HepG2 (cell line): ENCODE measurements around the gene DOCK9. TPM values are rescaled to one million over a fixed set of nuclear protein-coding genes. Genes with fewer than 3 reads are reported as not detected.

Experiments
- ATAC-seq: fragments of 200-7000 bp; cut with Tn5 transposase; 3 replicates; pipeline ENCODE4 v1.9.1; 2020; ENCODE audit warnings: mild to moderate bottlenecking, moderate library complexity
- BruUV-seq: library from RNA; stranded (reverse); fragments of 400-500 nt; replicated peaks from 2 replicates; lab custom pipeline; 2021; lab: Mats Ljungman, UMichigan
- CTCF ChIA-PET: fragments of 300-600 bp; formaldehyde crosslinking; extraction: SDS; loops from one replicate; lab custom pipeline; 2021; ENCODE audit warnings: low total read pairs, inconsistent platforms, low intra/inter-chr PET ratio; lab: Yijun Ruan, JAX
- POLR2A ChIA-PET: fragments of 350-600 bp; sonication (Branson Sonifier 250); formaldehyde crosslinking; loops from one replicate; lab custom pipeline; 2020; ENCODE audit warnings: antibody characterized with exemption, inconsistent platforms; lab: Yijun Ruan, JAX
- DNase-seq: peaks from one replicate; pipeline ENCODE4 v3.0.0-alpha.2; 2015; ENCODE audit warnings: low spot score
- FAIRE-seq: peaks from 3 replicates; lab custom pipeline; 2011; peaks lifted over from hg19 to GRCh38; lab: Jason Lieb, UNC
- H2AFZ ChIP-seq: one replicate; pipeline ENCODE4 v1.6.1; 2011; ENCODE audit warnings: low read length, inconsistent platforms
- H3K27ac ChIP-seq: fragments of 300-600 bp; 3 replicates; pipeline ENCODE4 v1.8.0; 2011; ENCODE audit warnings: mixed run types, mild to moderate bottlenecking, mixed read lengths, low read length, inconsistent platforms; ENCODE audit not compliant: insufficient read depth; ENCODE audit errors: extremely low read length
- H3K27me3 ChIP-seq, 2 experiments: fragments of 200-600 bp in 1 of 2; 2 replicates in 1 of 2; 3 replicates in 1 of 2; pipeline versions ENCODE4 v1.6.0 to v1.8.0; 2011; ENCODE audit warnings: low read length in 2 of 2, mild to moderate bottlenecking in 2 of 2, moderate library complexity in 2 of 2, inconsistent platforms in 1 of 2; ENCODE audit not compliant: insufficient read depth in 2 of 2, control insufficient read depth in 1 of 2
- H3K36me3 ChIP-seq, 2 experiments: fragments of 200-600 bp in 1 of 2; replicated peaks in 1 of 2; 2 replicates in 1 of 2; 3 replicates in 1 of 2; pipeline versions ENCODE4 v1.5.1 to v1.8.0; 2011; ENCODE audit warnings: low read length in 2 of 2, inconsistent platforms in 1 of 2; ENCODE audit not compliant: insufficient read depth in 2 of 2, control insufficient read depth in 1 of 2
- H3K4me1 ChIP-seq: 2 replicates; pipeline ENCODE4 v1.5.1; 2012; ENCODE audit warnings: low read length, inconsistent platforms; ENCODE audit not compliant: insufficient read depth
- H3K4me2 ChIP-seq: 2 replicates; pipeline ENCODE4 v1.6.0; 2011; ENCODE audit warnings: low read depth, low read length, inconsistent platforms
- H3K4me3 ChIP-seq, 3 experiments: fragments of 200-600 bp in 1 of 3; sonication (generic), shearing (Covaris generic) in 1 of 3; replicated peaks in 1 of 3; 2 replicates each; pipeline ENCODE4 v1.5.1; 2011 to 2016; ENCODE audit warnings: low read length in 3 of 3, inconsistent platforms in 2 of 3, low read depth in 2 of 3, mild to moderate bottlenecking in 2 of 3, control low read depth in 1 of 3, mixed read lengths in 1 of 3; ENCODE audit not compliant: insufficient read depth in 1 of 3
- H3K79me2 ChIP-seq: one replicate; pipeline ENCODE4 v1.6.1; 2011; ENCODE audit warnings: low read length, inconsistent platforms; ENCODE audit not compliant: insufficient read depth
- H3K9ac ChIP-seq: 2 replicates; pipeline ENCODE4 v1.6.0; 2011; ENCODE audit warnings: mild to moderate bottlenecking, low read depth, low read length, inconsistent platforms; ENCODE audit not compliant: insufficient read depth
- H3K9me3 ChIP-seq: 2 replicates; pipeline ENCODE4 v1.5.1; 2012; ENCODE audit warnings: mild to moderate bottlenecking, low read length
- H4K20me1 ChIP-seq: 2 replicates; pipeline ENCODE4 v1.6.0; 2011; ENCODE audit warnings: inconsistent platforms, mild to moderate bottlenecking, low read length, moderate library complexity; ENCODE audit not compliant: insufficient read depth
- IKZF4 ChIP-seq: sonication (generic); formaldehyde crosslinking; IDR thresholded peaks from 2 replicates; pipeline ENCODE4 v1.5.1; 2020; ENCODE audit warnings: borderline replicate concordance, mild to moderate bottlenecking, low read depth, missing genetic modification reagents; ENCODE audit errors: not compliant biosample characterization
- KLF9 ChIP-seq: IDR thresholded peaks from 2 replicates; pipeline ENCODE4 v1.6.1; 2016; ENCODE audit warnings: low read depth
- PATZ1 ChIP-seq: sonication (generic); formaldehyde crosslinking; IDR thresholded peaks from 2 replicates; pipeline ENCODE4 v1.4.0; 2020; ENCODE audit warnings: missing genetic modification reagents
- ZBTB39 ChIP-seq: sonication (generic); formaldehyde crosslinking; IDR thresholded peaks from 2 replicates; pipeline ENCODE4 v1.5.0; 2020; ENCODE audit warnings: missing genetic modification reagents
- ZFP36L1 ChIP-seq: sonication (generic); formaldehyde crosslinking; IDR thresholded peaks from 2 replicates; pipeline ENCODE4 v1.8.0; 2022; ENCODE audit warnings: mild to moderate bottlenecking, missing genetic modification reagents, moderate library complexity
- ZIK1 ChIP-seq: sonication (generic); formaldehyde crosslinking; IDR thresholded peaks from 2 replicates; pipeline ENCODE4 v1.5.0; 2020; ENCODE audit warnings: mild to moderate bottlenecking, low read depth, missing genetic modification reagents, borderline replicate concordance
- ZNF318 ChIP-seq: sonication (generic); formaldehyde crosslinking; IDR thresholded peaks from 2 replicates; pipeline ENCODE4 v1.4.0; 2020; ENCODE audit warnings: mild to moderate bottlenecking, missing genetic modification reagents
- ZNF446 ChIP-seq: sonication (generic); formaldehyde crosslinking; IDR thresholded peaks from 2 replicates; pipeline ENCODE4 v1.5.0; 2020; ENCODE audit warnings: mild to moderate bottlenecking, missing genetic modification reagents
- WGBS: methylation state at CpG from one replicate; pipeline ENCODE4 v1.1.6; 2017; ENCODE audit warnings: low lambda C conversion rate; 5-methylcytosine and 5-hydroxymethylcytosine counted together
- in situ Hi-C: cut with HindIII; loops from 2 replicates; pipeline ENCODE4 v1.10.0; 2017; ENCODE audit warnings: low pct_unique_long_range_greater_than_20kb; ENCODE audit not compliant: extremely low pct_ligation_motif_present
- intact Hi-C: fragments of 100-400 bp; cut with micrococcal nuclease; formaldehyde crosslinking; loops from one replicate; pipeline ENCODE4 v1.10.0; 2022; ENCODE audit not compliant: unreplicated experiment
- polyA plus RNA-seq, 8 experiments: library from polyadenylated mRNA; depleted of rRNA in 3 of 8; stranded (reverse) in 7 of 8; unstranded in 1 of 8; fragments of >200 nt; fragmentation: Illumina TruSeq in 4 of 8; extraction: Trizol in 4 of 8; gene quantifications; 2 replicates each; pipeline versions ENCODE4 v1.2.1 to v1.2.3, GENCODE V29; 2011 to 2016; ENCODE audit warnings: low read depth in 4 of 8, missing spikeins in 1 of 8, mixed read lengths in 1 of 8; ENCODE audit not compliant: insufficient read depth in 1 of 8
- total RNA-seq, 5 experiments: library from RNA; depleted of rRNA; stranded (reverse); fragments of >200 nt; fragmentation: Illumina TruSeq; extraction: Trizol; gene quantifications; 2 replicates each; pipeline ENCODE4 v1.2.3, GENCODE V29; 2016; ENCODE audit warnings: low read depth in 1 of 5

Gene DOCK9
- total and polyA plus RNA-seq, 2 of the 13 experiments (the other 11 are each of a cell fraction or from before 2014, with no cell fraction given): 0.44 to 0.97 TPM

GRCh38 chr13:98771838-98772611 is 205.8 kb downstream of the DOCK9 start (continued):
- no peak for TF ChIP-seq ZNF318 (CRISPR knock-in tag)

GRCh38 chr13:98769736-98770135 is 208.1 kb downstream of the DOCK9 start:
- no TSS peak for BruUV-seq
- WGBS: 34% methylated on average over 6 of the region's 7 CpGs
- CTCF ChIA-PET: no interaction called here
- H3K27ac ChIP-seq: no peak overlapping the region
- no peak overlapping the region for H2AFZ ChIP-seq
- no peaks in the 10 kb centered on the region for H3K36me3 ChIP-seq
- in situ Hi-C loops: no loop called here
- POLR2A ChIA-PET: no interaction called here
- peaks cover 14% of the 10 kb centered on the region; the same call in 1 of the 2 replicates for H3K4me1 ChIP-seq
- H3K4me3 ChIP-seq: no peak overlapping the region
- FAIRE-seq (no peak), ATAC-seq (no peak), DNase-seq (no peak)
- H3K79me2 ChIP-seq: no peaks in the 10 kb centered on the region
- no peaks in the 10 kb centered on the region for H4K20me1 ChIP-seq
- H3K9me3 ChIP-seq: no peaks in the 10 kb centered on the region
- no peak overlapping the region for H3K4me2 ChIP-seq
- intact Hi-C loops: no loop called here
- peaks cover 1 to 35% of the 10 kb centered on the region in 2 experiments; a peak in 3 of 5 replicates for H3K27me3 ChIP-seq
- no peak overlapping the region for H3K9ac ChIP-seq
- no peak for TF ChIP-seq IKZF4 (CRISPR knock-in tag)
- TF ChIP-seq ZFP36L1 (CRISPR knock-in tag): no peak
- TF ChIP-seq PATZ1 (CRISPR knock-in tag): no peak
- TF ChIP-seq ZIK1 (CRISPR knock-in tag): no peak
- TF ChIP-seq ZNF446: no peak
- no peak for TF ChIP-seq KLF9 (CRISPR knock-in tag)
- TF ChIP-seq ZBTB39 (CRISPR knock-in tag): no peak
